Right ventricle myocardium superior (tissue), 1 donor: Measurements from ENCODE around the gene SP1. TPM values are rescaled to one million over a fixed set of nuclear protein-coding genes. Genes with fewer than 3 reads are reported as not detected.
"Not testable (repeated sequence)": the region's sequence is repeated elsewhere in the genome, so short reads cannot be mapped to it uniquely, and the experiment has no call there.

Experiments
- ATAC-seq: fragments of 200-7000 bp; cut with Tn5 transposase; one replicate; pipeline ENCODE4 v1.9.1; 2020; ENCODE audit warnings: mild to moderate bottlenecking; ENCODE audit not compliant: poor library complexity
- DNase-seq: peaks from one replicate; pipeline ENCODE4 v3.0.0-alpha.2; 2020
- intact Hi-C: fragments of 100-400 bp; cut with DNase I; formaldehyde crosslinking; loops from one replicate; pipeline ENCODE4 v1.11.2; 2022
- total RNA-seq: library from RNA; stranded (reverse); fragmentation: NEBNext Ultra II Directional; extraction: Animal tissue kit (Norgen Biotek cat#: 25700); gene quantifications from one replicate; pipeline ENCODE4 v1.2.1, GENCODE V29; 2021
- donor health status: DM: no; HTN: yes; CAD: no; lungs with severe emphysema.

SP1 gene
- total RNA-seq, 1 donor from 2014 or later: 26.3 TPM

DNA sequence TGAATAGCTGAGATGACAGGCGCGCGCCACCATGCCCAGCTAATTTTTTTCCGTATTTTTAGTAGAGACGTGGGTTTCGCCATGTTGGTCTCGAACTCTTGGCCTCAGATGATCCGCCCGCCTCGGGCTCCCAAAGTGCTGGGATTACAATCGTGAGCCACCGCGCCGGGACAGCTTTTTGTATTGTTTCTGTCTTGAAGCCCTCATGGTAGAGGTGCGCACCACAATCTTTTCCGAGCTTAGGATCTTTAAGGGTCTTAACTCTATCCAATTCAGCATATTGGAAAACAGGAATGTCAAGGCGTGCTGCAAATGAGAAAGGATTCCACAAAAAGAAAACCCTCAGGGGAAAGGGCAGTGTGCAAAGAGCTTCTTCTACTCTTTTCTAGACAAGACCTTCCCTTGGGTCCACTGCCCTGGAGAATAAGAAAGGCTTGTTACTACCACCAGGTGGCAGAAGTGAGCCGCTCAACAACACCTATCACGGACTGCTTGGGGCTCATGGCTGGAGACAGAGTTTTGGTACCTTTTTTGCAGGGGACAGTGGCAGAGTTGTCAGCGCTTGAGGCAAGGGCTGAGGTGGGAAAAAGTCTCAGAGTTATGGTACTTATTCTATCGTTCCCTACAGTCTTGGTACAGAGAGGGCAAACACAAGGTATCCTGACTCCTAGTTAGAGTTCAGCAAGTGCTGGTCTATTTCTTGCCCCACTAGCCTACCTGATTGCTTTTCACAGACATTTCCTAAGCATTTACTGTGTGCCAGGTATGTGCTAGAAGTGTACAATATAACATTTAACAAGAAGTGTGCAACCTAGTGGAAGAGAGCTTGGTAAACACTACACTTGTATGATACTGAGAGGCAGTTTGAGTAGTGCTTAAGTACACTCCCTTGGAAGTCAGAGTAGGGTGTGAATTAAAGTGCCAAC lies 27.4 kb upstream of the SP1 start:
- intact Hi-C loops: loop anchor here (1.0 to 2.0 kb wide), 2 partner anchors 69 to 156 kb away; no protein-coding TSS in a partner anchor
- peak; percentile 73 for DNase-seq
- peak; percentile 97 for ATAC-seq

DNA sequence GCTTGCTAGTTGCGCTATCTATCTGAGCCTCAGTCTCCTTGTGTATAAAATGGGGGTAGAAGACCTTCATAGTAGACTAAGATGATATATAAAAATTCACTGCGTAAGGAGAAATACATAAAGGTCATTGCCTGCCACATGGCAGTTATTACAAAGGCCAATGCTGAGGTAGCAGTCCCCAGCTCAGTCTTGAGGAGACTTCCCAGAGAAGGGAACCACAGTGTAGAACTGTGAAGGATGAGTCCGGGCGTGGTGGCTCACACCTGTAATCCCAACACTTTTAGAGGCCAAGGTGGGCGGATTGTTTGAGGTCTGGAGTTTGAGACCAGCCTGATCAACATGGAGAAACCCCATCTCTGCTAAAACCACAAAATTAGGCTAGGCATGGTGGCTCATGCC lies 26.7 kb upstream of the SP1 start:
- DNase-seq (no peak), ATAC-seq (no peak)
- intact Hi-C loops: loop anchor here (2.0 kb wide), 1 partner anchor 156 kb away; no protein-coding TSS in a partner anchor

DNA sequence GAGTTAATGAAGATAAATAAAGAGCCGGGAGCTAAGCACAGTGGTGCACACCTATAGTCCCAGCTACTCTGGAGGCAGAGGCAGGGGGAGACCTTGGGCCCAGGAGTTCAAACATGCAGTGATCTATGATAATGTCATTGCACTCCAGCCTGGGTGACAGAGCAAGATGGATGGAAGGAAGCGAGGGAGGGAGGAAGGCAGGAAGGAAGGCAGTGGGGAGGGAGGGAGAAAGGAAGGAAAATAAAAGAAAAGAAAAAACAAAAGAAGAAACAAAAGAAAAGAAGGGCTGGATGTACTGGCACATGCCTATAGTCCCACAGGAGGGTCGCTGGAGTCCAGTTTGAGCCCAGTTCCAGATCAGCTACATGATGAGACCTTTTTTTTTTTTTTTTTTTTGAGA lies 24.9 kb upstream of the SP1 start:
- ATAC-seq: no peak
- no peak for DNase-seq
- intact Hi-C loops: no loop called here

DNA sequence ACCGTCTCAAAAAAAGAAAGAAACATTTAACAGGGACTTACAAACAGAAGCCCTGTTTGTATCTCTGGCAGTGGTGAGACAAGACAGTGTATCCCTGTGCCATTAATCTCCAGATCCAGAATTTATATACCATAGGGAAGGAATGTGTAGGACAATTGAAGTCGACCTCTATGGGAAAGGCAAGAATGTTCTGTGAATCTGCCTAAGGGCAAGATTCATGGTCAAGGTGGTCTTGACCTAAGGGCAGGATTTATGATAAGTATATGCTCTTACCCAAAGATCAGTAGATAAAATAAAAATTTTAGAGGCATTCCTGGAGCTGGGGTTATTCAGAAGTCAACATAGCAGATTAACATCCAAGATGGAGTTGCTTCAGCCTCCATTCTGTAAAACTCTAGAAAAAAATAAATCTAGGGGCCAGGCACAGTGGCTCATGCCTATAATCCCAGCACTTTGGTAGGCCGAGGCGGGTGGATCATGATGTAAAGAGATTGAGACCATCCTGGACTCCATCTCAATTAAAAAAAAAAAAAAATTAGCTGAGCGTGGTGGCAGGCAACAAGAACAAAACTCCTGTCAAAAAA lies 21.0 kb upstream of the SP1 start:
- ATAC-seq (no peak), DNase-seq (no peak)
- intact Hi-C loops: no loop called here

DNA sequence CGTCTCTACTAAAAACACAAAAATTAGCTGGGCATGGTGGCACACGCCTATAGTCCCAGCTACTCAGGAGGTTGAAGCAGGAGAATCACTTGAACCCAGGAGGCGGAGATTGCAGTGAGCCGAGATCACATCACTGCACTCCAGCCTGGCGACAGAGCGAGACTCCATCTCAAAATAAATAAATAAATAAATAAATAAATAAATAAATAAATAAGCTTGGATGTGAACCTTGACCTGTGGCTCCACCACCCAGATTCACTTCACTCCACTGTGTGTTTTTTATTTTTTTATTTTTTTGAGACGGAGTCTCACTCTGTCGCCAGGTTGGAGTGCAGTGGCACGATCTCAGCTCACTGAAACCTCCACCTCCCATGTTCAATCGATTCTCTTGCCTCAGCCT lies 18.3 kb upstream of the SP1 start:
- DNase-seq, intact Hi-C loops, ATAC-seq: not testable (repeated sequence)

DNA sequence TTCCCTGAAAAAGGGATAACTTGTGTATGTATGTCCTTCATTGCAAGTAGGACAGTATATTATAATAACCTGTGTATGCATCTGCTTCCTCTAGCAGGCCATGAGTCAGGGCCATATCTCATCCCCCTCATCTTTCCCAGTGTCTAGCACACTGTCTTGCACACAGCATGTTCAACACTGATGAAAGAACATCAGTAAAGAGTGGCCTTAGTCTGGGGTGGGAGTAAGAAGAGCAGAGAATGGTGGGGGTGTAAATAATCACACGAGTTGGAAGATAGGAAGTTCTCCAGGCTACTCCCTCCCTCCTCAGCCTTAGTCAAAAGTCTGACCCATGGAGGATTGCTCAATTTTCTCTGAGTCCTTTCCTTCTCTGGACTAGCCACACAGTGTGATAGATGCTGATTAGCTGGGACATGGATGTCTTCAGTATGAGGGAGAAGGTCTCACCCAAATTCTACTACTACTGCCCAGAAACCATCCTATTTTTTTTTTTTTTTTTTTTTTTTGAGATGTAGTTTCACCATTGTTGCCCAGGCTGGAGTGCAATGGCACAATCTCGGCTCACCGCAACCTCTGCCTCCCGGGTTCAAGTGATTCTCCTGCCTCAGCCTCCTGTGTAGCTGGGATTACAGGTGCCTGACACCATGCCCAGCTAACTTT lies 14.6 kb upstream of the SP1 start:
- intact Hi-C loops: no loop called here
- ATAC-seq: peak; percentile 66
- DNase-seq: no peak

DNA sequence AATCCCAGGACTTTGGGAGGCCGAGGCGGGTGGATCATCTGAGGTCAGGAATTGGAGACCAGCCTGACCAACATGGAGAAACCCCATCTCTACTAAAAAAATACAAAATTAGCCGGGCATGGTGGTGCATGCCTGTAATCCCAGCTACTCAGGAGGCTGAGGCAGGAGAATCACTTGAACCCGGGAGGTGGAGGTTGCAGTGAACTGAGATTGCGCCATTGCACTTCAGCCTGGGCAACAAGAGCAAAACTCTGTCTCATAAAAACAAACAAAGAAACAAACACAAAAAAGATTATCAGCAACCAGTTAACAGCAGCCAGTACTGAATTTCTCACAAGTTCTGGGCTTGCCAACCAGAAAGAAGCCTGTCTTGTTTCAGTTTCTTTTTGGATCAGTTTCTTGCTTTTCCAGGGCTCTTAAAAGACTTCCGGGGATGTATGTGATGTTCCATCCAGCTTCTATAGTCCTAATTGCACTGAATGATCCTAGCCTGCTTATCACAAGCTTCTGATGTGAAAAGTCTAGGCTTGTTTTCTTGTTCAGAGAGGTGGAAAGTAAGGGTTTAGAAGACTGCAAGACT lies 6.3 kb upstream of the SP1 start:
- intact Hi-C loops, ATAC-seq, DNase-seq: not testable (repeated sequence)

DNA sequence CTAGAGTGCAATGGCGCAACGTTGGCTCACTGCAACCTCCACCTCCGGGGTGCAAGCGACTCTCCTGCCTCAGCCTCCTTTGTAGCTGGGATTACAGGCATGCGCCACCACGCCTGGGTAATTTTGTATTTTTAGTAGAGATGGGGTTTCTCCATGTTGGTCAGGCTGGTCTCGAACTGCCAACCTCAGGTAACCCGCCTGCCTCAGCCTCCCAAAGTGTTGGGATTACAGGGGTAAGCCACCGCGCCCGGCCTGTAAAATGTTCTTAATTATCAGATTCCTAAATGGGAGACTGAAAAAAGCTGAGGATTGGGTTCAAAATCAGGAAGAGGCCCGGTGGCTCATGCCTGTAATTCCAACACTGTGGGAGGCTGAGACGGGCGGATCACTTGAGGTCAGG lies 5.7 kb upstream of the SP1 start:
- intact Hi-C loops, DNase-seq, ATAC-seq: not testable (repeated sequence)

DNA sequence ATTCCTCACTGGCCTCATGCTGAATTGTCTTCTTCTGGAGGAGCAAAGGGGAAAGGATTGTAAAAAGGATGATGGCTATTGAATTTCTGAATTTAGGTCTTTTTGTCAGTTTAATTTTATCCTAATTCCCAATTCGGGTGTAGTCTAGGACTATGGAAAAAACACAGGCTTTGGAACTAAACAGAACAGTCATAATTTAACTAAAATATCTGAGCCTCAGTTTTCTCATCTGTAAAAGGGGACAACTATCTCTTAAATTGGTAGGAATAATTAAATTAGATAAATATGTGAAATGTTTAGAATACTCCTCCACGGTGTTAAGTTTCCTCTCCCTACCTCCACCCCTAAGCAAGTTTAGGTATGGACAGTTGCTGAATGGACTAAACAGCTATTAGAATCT lies 3.2 kb upstream of the SP1 start:
- intact Hi-C loops: no loop called here
- no peak for ATAC-seq
- DNase-seq: no peak

DNA sequence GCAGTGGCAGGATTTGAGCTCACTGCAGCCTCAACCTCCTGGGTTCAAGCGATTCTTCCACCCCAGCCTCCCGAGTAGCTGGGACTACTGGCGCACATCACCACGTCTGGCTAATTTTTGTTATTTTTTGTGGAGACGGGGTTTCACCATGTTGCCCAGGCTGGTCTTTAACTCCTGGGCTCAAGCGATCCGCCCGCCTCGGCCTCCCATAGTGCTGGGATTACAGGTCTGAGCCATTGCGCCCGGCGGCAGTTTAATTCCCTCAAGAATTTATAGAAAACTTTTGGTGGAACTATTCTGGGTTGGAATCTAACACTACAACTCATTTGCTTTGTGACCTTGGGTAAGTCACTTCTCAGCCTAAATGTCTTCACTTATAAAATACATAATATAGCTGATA lies 1.8 kb upstream of the SP1 start:
- ATAC-seq: no peak
- intact Hi-C loops: no loop called here
- no peak for DNase-seq

DNA sequence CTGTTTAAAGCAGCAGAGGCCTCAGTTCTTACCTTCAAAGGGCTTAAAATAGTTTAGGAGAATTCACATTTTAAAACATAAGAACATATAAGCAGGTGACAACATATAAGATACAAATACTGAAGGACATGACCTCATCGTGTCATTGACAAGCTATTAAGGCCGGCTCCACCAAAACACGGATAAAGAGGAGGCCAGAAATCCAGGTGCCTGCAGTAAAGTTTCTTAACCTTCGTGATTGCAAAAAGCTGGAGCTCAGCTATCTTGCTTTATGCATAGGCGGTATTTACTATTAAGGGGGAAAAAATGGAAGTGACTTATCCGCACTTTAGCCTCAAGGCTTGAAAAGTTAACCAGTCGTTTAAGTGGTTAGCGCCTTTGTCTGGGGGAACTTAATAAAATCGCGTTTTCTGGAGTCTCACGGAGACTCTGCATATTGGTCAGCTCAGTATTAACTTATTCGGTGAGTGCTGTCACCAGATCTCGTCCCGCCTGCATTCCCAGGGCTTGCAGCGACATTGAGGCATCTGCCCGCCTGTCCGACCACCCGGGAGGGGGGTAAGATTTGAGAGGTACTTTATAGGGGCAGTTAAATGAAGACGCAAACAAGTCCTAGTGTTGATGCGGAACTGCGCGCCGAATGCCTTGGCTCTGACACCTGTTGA lies 1.1 kb upstream of the SP1 start:
- ATAC-seq: no peak
- intact Hi-C loops: no loop called here
- no peak for DNase-seq

DNA sequence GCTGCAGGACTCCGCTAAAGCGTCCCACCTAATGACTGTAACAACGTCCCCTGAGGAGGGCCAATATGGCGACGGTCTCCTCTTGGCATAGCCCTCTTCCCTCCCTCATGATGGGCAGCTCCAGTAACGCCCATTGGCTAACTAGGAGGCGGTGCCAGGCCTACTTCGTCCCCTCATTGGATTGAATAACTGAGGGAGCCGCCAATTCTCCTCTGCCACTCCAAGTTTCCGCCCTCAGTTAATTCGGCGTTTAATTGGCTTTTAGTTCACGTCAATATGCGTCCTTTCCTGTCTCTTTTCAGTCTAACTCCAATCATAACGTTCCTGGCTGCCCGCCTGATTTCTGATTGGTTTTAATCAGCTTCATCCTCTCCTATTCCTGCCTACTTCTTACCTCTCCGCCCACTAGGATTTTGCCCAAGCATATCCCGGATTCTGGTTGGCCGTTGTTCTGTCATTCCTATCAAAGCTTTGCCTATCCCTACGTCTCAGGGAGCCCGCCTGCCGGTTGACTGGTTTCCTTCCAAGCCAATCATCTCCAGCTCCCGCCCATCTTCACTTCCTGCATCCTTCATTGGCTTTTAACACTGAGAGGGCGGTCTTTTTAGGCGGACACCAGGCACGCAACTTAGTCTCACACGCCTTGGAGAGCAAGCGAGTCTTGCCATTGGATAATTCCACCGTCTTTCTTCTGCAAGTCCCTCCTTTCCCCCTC lies 430 bp upstream of the SP1 start:
- ATAC-seq: peak; percentile 85
- DNase-seq: peak; percentile 97
- intact Hi-C loops: no loop called here

DNA sequence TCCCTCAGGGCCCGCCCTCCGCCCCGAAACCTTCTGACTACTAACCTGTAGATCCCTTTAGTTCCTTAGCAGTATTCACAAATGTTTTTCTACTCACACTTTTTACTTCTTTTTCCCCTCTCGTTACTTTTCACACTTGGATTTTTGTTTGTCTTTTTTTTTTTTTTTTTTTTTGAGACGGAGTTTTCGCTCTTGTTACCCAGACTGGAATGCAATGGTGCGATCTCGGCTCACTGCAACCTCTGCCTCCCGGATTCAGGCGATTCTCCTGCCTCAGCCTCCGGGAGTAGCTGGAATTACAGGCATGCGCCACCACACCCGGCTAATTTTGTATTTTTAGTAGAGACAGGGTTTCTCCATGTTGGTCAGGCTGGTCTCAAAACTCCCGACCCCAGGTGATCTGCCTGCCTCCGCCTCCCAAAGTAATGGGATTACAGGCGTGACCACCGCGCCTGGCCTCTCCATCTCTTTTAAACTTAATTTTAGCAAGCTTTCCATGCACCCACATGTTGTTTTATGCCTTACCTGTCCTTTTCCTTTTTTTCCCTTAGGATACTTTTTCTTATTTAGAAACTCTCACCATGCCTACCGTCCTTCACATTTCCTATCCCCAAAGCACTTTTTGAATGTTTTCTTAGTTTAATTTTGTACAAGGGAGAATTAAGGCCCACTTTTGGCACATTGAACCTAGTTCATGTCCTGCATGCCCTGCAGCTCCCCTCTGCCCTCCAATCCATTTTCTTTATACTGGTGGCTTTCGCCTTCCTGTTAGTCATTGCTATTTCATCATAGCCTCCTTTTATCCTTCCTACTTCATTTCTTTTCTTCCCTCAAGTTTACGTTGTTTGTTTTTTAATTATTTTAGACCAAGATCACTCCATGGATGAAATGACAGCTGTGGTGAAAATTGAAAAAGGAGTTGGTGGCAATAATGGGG lies 1.1 kb downstream of the SP1 start:
- intact Hi-C loops: no loop called here
- DNase-seq: peak; percentile 45
- ATAC-seq: no peak

DNA sequence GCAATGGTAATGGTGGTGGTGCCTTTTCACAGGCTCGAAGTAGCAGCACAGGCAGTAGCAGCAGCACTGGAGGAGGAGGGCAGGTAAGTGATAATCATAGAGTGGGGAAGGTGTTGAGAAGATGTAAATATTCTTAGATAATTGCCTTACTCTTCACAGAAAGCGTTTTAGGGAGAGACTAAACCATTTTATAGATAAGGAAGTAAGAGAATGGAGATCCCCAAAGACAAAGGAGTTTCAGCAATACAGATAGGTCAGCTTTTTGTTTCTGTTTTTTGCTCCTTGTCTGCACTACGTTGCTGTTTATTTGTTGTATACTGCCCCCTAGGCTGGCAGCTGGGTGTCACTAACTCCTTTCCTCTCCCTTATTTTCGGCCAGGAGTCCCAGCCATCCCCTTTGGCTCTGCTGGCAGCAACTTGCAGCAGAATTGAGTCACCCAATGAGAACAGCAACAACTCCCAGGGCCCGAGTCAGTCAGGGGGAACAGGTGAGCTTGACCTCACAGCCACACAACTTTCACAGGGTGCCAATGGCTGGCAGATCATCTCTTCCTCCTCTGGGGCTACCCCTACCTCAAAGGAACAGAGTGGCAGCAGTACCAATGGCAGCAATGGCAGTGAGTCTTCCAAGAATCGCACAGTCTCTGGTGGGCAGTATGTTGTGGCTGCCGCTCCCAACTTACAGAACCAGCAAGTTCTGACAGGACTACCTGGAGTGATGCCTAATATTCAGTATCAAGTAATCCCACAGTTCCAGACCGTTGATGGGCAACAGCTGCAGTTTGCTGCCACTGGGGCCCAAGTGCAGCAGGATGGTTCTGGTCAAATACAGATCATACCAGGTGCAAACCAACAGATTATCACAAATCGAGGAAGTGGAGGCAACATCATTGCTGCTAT lies 2.0 kb downstream of the SP1 start:
- DNase-seq (peak; percentile 61), ATAC-seq (no peak)
- intact Hi-C loops: no loop called here

DNA sequence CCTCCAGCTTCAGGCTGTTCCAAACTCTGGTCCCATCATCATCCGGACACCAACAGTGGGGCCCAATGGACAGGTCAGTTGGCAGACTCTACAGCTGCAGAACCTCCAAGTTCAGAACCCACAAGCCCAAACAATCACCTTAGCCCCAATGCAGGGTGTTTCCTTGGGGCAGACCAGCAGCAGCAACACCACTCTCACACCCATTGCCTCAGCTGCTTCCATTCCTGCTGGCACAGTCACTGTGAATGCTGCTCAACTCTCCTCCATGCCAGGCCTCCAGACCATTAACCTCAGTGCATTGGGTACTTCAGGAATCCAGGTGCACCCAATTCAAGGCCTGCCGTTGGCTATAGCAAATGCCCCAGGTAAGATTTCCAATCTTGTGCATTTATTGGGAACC lies 3.3 kb downstream of the SP1 start:
- ATAC-seq (no peak), DNase-seq (no peak)
- intact Hi-C loops: no loop called here

DNA sequence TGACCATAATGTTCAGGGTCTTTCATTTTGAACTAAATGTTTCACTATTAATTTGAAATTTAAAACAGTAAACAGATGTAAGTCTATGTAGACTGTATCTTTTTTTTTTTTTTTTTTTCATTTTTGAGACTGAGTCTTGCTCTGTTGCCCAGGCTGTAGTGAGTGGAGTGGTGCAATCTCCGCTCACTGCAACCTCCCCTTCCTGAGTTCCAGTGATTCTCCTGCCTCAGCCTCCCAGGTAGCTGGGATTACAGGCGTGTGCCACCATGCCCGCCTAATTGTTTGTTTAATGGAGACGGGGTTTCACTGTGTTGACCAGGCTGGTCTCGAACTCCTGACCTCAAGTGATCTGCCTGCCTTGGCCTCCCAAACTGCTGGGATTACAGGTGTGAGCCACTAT lies 6.4 kb downstream of the SP1 start:
- intact Hi-C loops, ATAC-seq: not testable (repeated sequence)

More for the DNA sequence above, 6.4 kb downstream of the SP1 start:
- DNase-seq: not testable (repeated sequence)
